HG03469 (cell line): ENCODE measurements around the gene TM2D3.
A peak's percentile ranks its signal among the peaks of the same experiment; 100 is the strongest.
"Not testable (repeated sequence)": the region's sequence is repeated elsewhere in the genome, so short reads cannot be mapped to it uniquely, and the experiment has no call there.

Experiments used
- ATAC-seq: cut with Tn5 transposase; IDR thresholded peaks from one replicate; pipeline ENCODE4 v1.9.1; 2021; ENCODE audit warnings: mild to moderate bottlenecking, moderate library complexity, moderate number of reproducible peaks; ENCODE audit not compliant: unreplicated experiment

TM2D3 gene

GRCh38 chr15:101657968-101658784 is 6.0 kb upstream of the TM2D3 start:
- ATAC-seq, result no peak

DNA sequence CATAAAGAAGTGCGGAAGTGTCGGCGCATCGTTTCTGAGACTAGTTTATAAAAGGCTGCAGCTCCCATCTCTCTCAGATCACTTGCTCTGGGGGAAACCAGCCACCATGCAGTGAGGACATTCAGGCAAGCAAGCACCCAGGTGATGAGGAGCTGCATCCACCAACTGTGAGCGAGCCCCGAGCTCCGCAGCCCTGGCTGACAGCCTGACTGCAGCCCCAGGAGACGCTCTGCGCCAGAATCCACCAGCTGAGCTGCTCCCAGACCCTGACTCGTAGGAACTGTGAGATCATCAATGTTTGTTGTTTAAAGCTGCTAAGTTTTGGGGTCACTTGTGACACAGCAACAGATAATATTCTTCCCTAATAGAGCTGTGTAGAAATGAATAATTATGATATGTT is 5.0 kb upstream of the TM2D3 start:
- no peak for ATAC-seq

DNA sequence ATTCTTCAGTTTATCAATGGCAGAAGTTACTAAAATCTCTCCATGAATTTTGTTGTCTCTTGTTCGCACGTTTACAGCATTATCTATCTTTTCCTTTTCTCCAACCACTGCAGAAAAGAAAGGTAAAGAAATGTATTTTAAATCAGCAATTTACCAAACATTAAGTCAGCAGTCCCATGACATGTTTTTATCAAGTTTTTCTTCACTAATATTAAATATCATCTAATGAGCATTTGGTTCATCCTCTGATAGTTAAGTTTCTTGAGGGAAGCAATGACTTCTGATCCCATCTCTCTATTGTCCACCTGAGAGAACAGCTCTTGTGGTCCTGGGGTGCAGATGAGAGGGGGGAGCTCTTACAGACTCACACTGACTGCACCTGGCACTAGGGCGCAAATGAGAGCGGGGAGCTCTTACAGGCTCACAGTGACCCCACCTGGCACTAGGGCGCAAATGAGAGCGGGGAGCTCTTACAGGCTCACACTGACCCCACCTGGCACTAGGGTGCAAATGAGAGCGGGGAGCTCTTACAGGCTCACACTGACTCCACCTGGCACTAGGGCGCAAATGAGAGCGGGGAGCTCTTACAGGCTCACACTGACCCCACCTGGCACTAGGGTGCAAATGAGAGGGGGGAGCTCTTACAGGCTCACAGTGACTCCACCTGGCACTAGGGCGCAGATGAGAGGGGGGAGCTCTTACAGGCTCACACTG is 2.6 kb upstream of the TM2D3 start:
- not testable (repeated sequence) for ATAC-seq

DNA sequence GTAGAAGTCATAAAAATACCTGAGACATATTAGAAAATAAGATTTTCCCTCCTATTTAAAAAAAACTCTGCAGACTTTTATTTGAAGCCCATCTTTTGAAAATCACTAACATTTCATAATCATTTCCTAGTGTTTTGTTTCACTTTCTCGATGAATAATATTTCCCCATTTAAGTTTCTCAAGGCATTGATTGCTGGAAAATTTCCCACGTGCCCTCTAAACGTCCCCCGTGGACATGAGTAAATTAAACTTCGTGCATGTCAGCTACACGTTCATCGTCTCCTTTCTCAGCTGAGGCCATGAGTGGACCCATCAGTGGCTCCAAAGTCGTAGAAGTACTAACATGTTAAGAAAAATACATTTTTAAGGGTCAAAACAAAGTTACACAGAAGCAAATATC is 2.0 kb upstream of the TM2D3 start:
- ATAC-seq, result no peak

GRCh38 chr15:101652786-101653430 is 727 bp upstream of the TM2D3 start:
- ATAC-seq, result no peak

DNA sequence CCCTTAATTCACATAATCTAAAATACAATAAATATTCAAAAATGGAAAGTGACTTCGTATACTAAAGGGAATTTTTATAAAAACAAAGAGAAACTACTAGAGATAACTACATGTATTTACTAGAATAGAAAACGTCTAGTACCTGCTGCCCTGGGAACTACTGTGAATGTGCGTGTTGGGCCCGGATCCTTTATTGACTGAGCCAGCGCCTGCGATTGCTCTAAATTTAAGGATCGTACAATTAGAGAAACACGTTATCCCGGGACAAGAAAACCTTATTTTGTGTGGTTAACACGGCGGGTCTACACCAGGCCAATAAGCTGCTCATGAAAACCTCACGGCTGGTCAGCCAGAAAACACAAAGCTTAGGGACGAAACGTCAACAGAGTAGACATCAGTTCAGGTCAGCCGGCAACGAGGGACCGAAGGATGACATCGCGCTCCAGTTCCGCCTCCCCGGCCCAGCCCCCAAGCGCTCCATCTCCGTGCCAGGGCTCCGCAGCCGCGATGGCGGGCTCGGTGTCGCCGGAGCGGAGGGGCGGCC is 555 bp downstream of the TM2D3 start:
- no peak for ATAC-seq

- no peak for ATAC-seq
Measured at GRCh38 chr15:101650145-101650544, 2.0 kb downstream of the TM2D3 start.

DNA sequence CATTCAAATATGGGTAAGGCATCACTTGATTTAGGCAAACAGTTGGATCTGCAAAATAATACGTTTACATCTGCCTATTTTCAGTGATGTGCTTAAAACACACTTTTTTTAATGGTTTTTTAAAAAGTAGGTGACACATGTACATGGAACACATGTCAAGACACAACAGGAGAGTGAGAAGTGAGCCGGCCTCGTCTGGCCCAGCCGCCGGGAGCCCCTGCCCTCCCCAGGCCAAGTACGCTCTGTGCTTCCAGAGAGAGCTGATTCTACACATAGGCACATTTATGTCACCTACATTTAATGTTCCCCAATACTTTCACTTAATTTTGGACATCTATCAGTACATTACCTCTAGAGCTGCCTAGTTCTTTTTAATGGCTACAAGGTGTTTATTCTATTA is 3.8 kb downstream of the TM2D3 start:
- ATAC-seq, result no peak

- ATAC-seq, result no peak
Measured at GRCh38 chr15:101647251-101647650, 4.9 kb downstream of the TM2D3 start.

DNA sequence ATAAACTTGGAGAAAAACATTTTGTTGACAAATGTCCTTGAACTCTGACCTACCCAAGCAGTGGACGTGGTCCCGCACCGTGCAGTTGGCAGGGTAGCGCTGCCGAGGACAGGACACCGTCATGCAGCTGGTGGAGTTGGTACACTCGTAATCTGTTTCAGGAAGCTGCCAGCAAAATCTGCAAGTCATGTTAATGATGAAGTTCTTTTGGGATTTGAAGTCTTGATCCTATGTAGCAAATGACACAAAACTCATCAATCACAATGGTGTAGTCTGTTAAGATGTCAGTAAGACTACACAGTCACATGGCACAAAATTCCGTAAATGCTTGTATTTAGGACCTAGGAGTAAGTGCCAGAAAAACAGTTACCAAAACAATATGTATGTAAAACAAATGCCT is 5.5 kb downstream of the TM2D3 start:
- no peak for ATAC-seq

GRCh38 chr15:101642361-101642760 is 9.8 kb downstream of the TM2D3 start:
- ATAC-seq, result no peak

DNA sequence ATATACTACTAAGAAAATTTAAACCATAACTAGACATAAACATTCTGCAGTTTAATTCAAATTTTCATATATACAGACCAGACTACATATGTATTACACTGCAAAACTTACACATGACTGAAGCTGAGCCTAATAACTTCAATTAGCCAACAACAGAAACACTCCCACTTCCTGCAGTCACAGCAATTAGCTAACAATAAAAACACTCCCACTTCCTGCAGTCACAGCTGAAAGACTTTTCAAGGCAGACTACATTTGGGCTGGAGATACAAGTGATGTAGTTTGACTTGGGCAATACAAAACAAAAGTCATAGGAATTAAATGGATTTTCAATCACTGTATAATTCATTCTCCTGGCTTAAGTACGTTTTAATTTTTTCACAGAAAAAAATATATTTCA is 10.3 kb downstream of the TM2D3 start:
- ATAC-seq, result no peak

DNA sequence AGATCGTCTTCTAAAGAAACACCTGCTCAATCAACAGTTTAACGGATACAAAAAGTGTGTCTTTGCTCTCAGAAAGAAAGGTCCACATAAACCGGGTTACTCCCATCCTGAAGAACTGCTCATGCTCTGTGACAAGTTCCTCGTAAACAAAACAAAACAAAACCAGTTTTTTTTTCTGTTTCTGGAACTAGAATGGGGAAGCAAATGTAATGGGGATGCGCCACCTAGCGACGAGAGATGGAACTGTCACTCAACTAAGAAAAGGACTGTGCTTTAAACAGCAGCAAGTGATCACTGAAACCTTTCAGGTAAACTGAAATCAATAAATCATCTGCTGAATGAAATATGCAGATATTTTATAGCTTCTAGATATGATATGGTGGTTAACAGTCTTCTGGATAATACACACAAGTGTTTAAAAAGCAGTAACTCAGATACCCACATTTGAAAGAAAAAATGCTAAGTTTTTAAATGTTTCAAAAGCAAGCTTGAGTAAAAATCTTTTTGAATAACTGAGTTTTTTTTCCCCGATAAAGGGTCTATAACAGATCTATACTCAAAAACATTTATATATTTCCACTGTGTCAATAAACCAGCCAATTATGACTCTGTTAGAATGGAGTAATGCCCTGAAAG is 10.9 kb downstream of the TM2D3 start:
- ATAC-seq, result peak; percentile 44

DNA sequence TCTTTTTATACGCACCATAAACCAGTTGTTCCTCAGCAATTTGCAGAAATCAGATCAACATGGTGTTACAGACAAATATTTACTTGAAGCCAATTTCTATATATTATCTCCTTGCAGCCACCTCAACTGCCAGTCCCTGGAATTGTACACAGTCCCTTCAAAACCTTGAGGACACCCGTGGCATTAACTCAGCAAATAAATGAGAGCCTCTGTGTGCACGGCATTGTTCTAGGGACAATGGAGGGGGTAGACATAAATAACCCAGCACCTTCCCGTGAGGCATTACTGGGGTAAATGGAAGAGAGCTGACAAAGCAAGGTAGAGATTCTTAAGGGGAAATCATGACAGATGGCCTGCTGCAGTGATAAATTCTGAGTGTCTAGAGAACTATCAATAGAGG is 12.5 kb downstream of the TM2D3 start:
- no peak for ATAC-seq

GRCh38 chr15:101637919-101638318 is 14.3 kb downstream of the TM2D3 start:
- no peak for ATAC-seq

GRCh38 chr15:101637516-101637915 is 14.7 kb downstream of the TM2D3 start:
- ATAC-seq, result no peak

DNA sequence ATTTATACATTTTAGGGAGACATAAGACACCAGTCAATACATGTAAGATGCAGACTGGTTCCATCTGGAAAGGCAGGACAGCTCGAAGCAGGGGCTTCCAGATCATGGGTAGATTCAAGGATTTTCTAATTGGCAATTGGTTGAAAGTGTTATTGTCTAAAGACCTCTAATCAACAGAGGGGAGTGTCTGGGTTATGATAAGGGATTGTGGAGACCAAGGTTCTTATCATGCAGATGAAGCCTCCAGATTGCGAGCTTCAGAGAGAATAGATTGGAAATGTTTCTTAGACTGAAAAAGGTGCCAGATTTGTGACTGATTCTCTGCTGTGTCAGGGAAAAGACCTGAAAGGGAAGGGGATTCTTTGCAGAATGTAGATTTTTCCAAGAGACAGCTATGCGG is 15.1 kb downstream of the TM2D3 start:
- no peak for ATAC-seq

- ATAC-seq, result no peak
Measured at GRCh38 chr15:101635944-101636727, 16.0 kb downstream of the TM2D3 start.

- no peak for ATAC-seq
Measured at GRCh38 chr15:101633356-101633755, 18.8 kb downstream of the TM2D3 start.

GRCh38 chr15:101626729-101627128 is 25.5 kb downstream of the TM2D3 start:
- not testable (repeated sequence) for ATAC-seq
